K562 (cell line): ENCODE results near the gene EFEMP2. TPM values are rescaled to one million over a fixed set of nuclear protein-coding genes. Genes with fewer than 3 reads are reported as not detected.

ENCODE experiments used
- ARHGAP35 ChIP-seq: fragments of 450-650 bp; IDR thresholded peaks from 2 replicates; pipeline ENCODE4 v1.6.1; 2018; ENCODE audit not compliant: partially characterized antibody
- ARNT ChIP-seq, 2 experiments: fragments of 450-650 bp; IDR thresholded peaks; 2 replicates each; pipeline ENCODE4 v1.6.1; 2016; ENCODE audit warnings: mild to moderate bottlenecking in 1 of 2
- BACH1 ChIP-seq: fragments of 200-800 bp; sonication (Bioruptor generic); IDR thresholded peaks from 2 replicates; pipeline ENCODE4 v1.6.1; 2016; ENCODE audit warnings: missing genetic modification characterization, missing compliant biosample characterization
- CBFA2T3 ChIP-seq: fragments of 450-650 bp; IDR thresholded peaks from 2 replicates; pipeline ENCODE4 v1.6.1; 2017
- CCAR2 ChIP-seq: fragments of 200-400 bp; formaldehyde crosslinking; IDR thresholded peaks from 2 replicates; pipeline ENCODE4 v1.6.1; 2017; ENCODE audit warnings: mild to moderate bottlenecking, low read depth, low read length
- CEBPG ChIP-seq, 3 experiments: fragments of 200-800 bp in 1 of 3; sonication (Bioruptor generic) in 1 of 3; sonication (generic) in 1 of 3; formaldehyde crosslinking in 1 of 3; IDR thresholded peaks in 2 of 3; conservative IDR thresholded peaks in 1 of 3; 2 replicates each; pipeline versions ENCODE4 v1.6.1 to v1.8.0; 2016 to 2022; ENCODE audit warnings: missing compliant biosample characterization in 2 of 3, missing genetic modification characterization in 2 of 3, mild to moderate bottlenecking in 1 of 3, missing genetic modification reagents in 1 of 3
- CHD2 ChIP-seq: IDR thresholded peaks from 2 replicates; pipeline ENCODE4 v1.6.1; 2011; ENCODE audit warnings: low read depth, low read length
- DPF2 ChIP-seq: fragments of 450-650 bp; IDR thresholded peaks from 2 replicates; pipeline ENCODE4 v1.6.1; 2016
- EGR1 ChIP-seq: fragments of 450-650 bp; conservative IDR thresholded peaks from 2 replicates; pipeline ENCODE4 v1.6.1; 2017; ENCODE audit warnings: mild to moderate bottlenecking
- FIP1L1 ChIP-seq: fragments of 200-400 bp; formaldehyde crosslinking; IDR thresholded peaks from 2 replicates; pipeline ENCODE4 v1.6.1; 2018; ENCODE audit warnings: mild to moderate bottlenecking, low read depth, low read length; ENCODE audit not compliant: poor library complexity, severe bottlenecking
- FOS ChIP-seq: IDR thresholded peaks from 3 replicates; pipeline ENCODE4 v1.6.1; 2011; ENCODE audit not compliant: insufficient read length; ENCODE audit errors: extremely low read depth
- HDAC1 ChIP-seq, 2 experiments: fragments of 450-650 bp; IDR thresholded peaks; 2 replicates each; pipeline ENCODE4 v1.6.1; 2016 to 2017; ENCODE audit warnings: inconsistent platforms in 1 of 2, mild to moderate bottlenecking in 1 of 2, moderate library complexity in 1 of 2
- LCOR ChIP-seq: sonication (generic); formaldehyde crosslinking; IDR thresholded peaks from 2 replicates; pipeline ENCODE4 v1.8.0; 2022; ENCODE audit warnings: mild to moderate bottlenecking, missing genetic modification reagents
- MYBL2 ChIP-seq, 2 experiments: fragments of 450-650 bp in 1 of 2; sonication (generic) in 1 of 2; formaldehyde crosslinking in 1 of 2; IDR thresholded peaks; 2 replicates each; pipeline versions ENCODE4 v1.6.1 to v1.8.1; 2017 to 2022; ENCODE audit warnings: borderline replicate concordance in 1 of 2, inconsistent platforms in 1 of 2, low read depth in 1 of 2, mild to moderate bottlenecking in 1 of 2, missing genetic modification reagents in 1 of 2, moderate library complexity in 1 of 2
- NCOA4 ChIP-seq: fragments of 450-650 bp; IDR thresholded peaks from 2 replicates; pipeline ENCODE4 v1.6.1; 2018; ENCODE audit warnings: mild to moderate bottlenecking; ENCODE audit not compliant: partially characterized antibody
- NUFIP1 ChIP-seq: fragments of 450-650 bp; IDR thresholded peaks from 2 replicates; pipeline ENCODE4 v1.6.1; 2018; ENCODE audit not compliant: partially characterized antibody
- RAD21 ChIP-seq, 2 experiments: fragments of 250-450 bp in 1 of 2; fragments of 450-650 bp in 1 of 2; sonication (Bioruptor Pico) in 1 of 2; formaldehyde crosslinking in 1 of 2; IDR thresholded peaks in 1 of 2; conservative IDR thresholded peaks in 1 of 2; 2 replicates each; pipeline versions ENCODE4 v1.4.0 to v1.8.0; 2020 to 2022; ENCODE audit warnings: mild to moderate bottlenecking in 2 of 2, moderate library complexity in 1 of 2
- RBM14 ChIP-seq: fragments of 200-400 bp; formaldehyde crosslinking; IDR thresholded peaks from 2 replicates; pipeline ENCODE4 v1.6.1; 2018; ENCODE audit warnings: low read depth, mild to moderate bottlenecking, low read length, moderate library complexity, borderline replicate concordance; ENCODE audit not compliant: insufficient read depth
- TCF3 ChIP-seq: sonication (generic); formaldehyde crosslinking; IDR thresholded peaks from 2 replicates; pipeline ENCODE4 v1.4.0; 2020; ENCODE audit warnings: mild to moderate bottlenecking, missing genetic modification reagents
- XRCC5 ChIP-seq: fragments of 200-400 bp; formaldehyde crosslinking; IDR thresholded peaks from 2 replicates; pipeline ENCODE4 v1.6.1; 2017; ENCODE audit warnings: low read depth, mild to moderate bottlenecking, low read length
- ZNF175 ChIP-seq: fragments of 200-800 bp; sonication (Bioruptor generic); IDR thresholded peaks from 2 replicates; pipeline ENCODE4 v1.6.1; 2016; ENCODE audit warnings: low read depth, mild to moderate bottlenecking, missing genetic modification characterization, missing compliant biosample characterization
- ZNF263 ChIP-seq: sonication (generic); formaldehyde crosslinking; IDR thresholded peaks from 2 replicates; pipeline ENCODE4 v1.8.0; 2022; ENCODE audit warnings: mild to moderate bottlenecking, missing genetic modification reagents, borderline replicate concordance
- ZNF707 ChIP-seq: fragments of 250-450 bp; sonication (Bioruptor Pico); conservative IDR thresholded peaks from 2 replicates; pipeline ENCODE4 v1.8.0; 2022; ENCODE audit warnings: inconsistent platforms, mild to moderate bottlenecking, moderate library complexity
- ZNF717 ChIP-seq: fragments of 250-450 bp; sonication (Bioruptor Pico); IDR thresholded peaks from 2 replicates; pipeline ENCODE4 v1.5.0; 2021
- ZNF780A ChIP-seq: fragments of 250-450 bp; sonication (Bioruptor Pico); IDR thresholded peaks from 2 replicates; pipeline ENCODE4 v1.5.0; 2021; ENCODE audit warnings: mild to moderate bottlenecking
- ZNF830 ChIP-seq: fragments of 250-450 bp; sonication (Bioruptor Pico); IDR thresholded peaks from 2 replicates; pipeline ENCODE4 v1.5.0; 2021; ENCODE audit warnings: mild to moderate bottlenecking
- polyA plus RNA-seq, 8 experiments: library from polyadenylated mRNA; depleted of rRNA in 4 of 8; stranded (reverse) in 5 of 8; unstranded in 3 of 8; fragments of >200 nt; fragmentation: Nextera tagmentation in 2 of 8; fragmentation: Illumina TruSeq in 1 of 8; extraction: Ambion mirVana in 2 of 8; extraction: Trizol in 1 of 8; gene quantifications; 2 replicates each; pipeline versions ENCODE4 v1.2.1 to v1.2.3, GENCODE V29; 2011 to 2014; ENCODE audit warnings: inconsistent platforms in 1 of 8, missing spikeins in 1 of 8
- total RNA-seq, 7 experiments: library from RNA; depleted of rRNA in 6 of 7; stranded (reverse); fragments of >200 nt in 6 of 7; fragmentation: Illumina TruSeq in 2 of 7; extraction: Trizol in 2 of 7; gene quantifications; 2 replicates each; pipeline versions ENCODE4 v1.2.1 to v1.2.3, GENCODE V29; 2011 to 2021; ENCODE audit warnings: low replicate concordance in 1 of 7
- TF ChIP-seq, protein P1 (sequence below): fragments of 250-450 bp; sonication (Bioruptor Pico); IDR thresholded peaks from 2 replicates; pipeline ENCODE4 v1.8.0; 2022; ENCODE audit warnings: moderate library complexity, mild to moderate bottlenecking, inconsistent platforms
- TF ChIP-seq, protein P2 (sequence below): fragments of 450-650 bp; IDR thresholded peaks from 2 replicates; pipeline ENCODE4 v1.6.1; 2016; ENCODE audit warnings: antibody characterized with exemption

EFEMP2 gene
- total and polyA plus RNA-seq, 9 of the 15 experiments (the other 6 are each of a cell fraction or from before 2014, with no cell fraction given), result 0.07 to 2.9 (median 0.69) TPM; not detected in 1

DNA sequence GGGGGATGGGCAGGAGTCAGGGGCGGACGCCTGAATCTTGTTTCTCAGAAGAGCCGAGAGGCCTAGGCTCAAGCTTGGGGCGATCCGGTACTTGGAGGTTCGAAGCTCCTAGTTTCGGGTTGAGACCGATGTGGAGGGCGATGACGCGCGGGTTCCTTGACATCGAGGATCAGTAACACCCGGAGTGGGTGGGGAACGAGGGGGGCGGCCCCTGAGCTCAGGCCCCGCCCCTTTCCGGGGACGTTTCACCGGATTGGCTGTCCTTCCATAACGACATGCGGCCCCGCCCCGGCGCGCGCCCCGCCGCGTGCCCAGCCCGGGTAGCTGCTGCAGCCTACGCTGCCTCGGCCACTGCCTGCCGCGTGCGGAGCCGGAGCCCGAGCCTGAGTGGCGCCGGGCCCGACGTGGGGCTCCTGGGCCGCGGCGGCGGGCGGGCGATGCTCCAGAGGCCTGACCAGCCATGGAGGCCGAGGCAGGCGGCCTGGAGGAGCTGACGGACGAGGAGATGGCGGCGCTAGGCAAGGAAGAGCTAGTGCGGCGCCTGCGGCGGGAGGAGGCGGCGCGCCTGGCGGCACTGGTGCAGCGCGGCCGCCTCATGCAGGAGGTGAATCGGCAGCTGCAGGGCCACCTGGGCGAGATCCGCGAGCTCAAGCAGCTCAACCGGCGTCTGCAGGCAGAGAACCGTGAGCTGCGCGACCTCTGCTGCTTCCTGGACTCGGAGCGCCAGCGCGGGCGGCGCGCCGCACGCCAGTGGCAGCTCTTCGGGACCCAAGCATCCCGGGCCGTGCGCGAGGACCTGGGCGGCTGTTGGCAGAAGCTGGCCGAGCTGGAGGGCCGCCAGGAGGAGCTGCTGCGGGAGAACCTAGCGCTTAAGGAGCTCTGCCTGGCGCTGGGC lies 18.0 kb upstream of the EFEMP2 start, which contains the start of gene CCDC85B (continued):
- TF ChIP-seq CBFA2T3, result no peak
- TF ChIP-seq CEBPG (CRISPR knock-in tag; IDR thresholded peaks at IDR 0.05), result no peak
- no peak for TF ChIP-seq CEBPG (tag; conservative IDR thresholded peaks at IDR 0.05 in 1 of 2, IDR thresholded peaks at IDR 0.05 in 1 of 2)
- TF ChIP-seq ZNF717 (CRISPR knock-in tag), result no peak
- TF ChIP-seq DPF2, result 0 out of 2 replicates have a peak, but pooled peaks have one; percentile 12
- TF ChIP-seq FOS, result no peak
- TF ChIP-seq HDAC1 (IDR thresholded peaks at IDR 0.05), result peak in 1 of 2 experiments; percentile 38; a peak in 1 of 4 replicates
- TF ChIP-seq ARHGAP35, result no peak
- peak; percentile 100 for TF ChIP-seq FIP1L1
- peak; percentile 28; the same call in 1 of the 2 replicates for TF ChIP-seq ZNF263 (CRISPR knock-in tag)
- no peak for TF ChIP-seq ZNF780A (CRISPR knock-in tag)
- no peak for TF ChIP-seq ARNT (IDR thresholded peaks at IDR 0.05)
- TF ChIP-seq LCOR, result no peak
- TF ChIP-seq TCF3 (CRISPR knock-in tag), result no peak; the same call in 1 of the 2 replicates
- TF ChIP-seq ZNF175 (CRISPR knock-in tag), result peak; percentile 46; the same call in 1 of the 2 replicates
- TF ChIP-seq CCAR2, result no peak
- TF ChIP-seq, protein P1, sequence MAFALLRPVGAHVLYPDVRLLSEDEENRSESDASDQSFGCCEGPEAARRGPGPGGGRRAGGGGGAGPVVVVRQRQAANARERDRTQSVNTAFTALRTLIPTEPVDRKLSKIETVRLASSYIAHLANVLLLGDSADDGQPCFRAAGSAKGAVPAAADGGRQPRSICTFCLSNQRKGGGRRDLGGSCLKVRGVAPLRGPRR (CRISPR knock-in tag), result no peak
- no peak for TF ChIP-seq BACH1 (tag)
- TF ChIP-seq RBM14, result peak; percentile 43; the same call in 1 of the 2 replicates
- TF ChIP-seq ZNF830, result no peak
- peak; percentile 26; the same call in 1 of the 2 replicates for TF ChIP-seq EGR1
- no peak for TF ChIP-seq ZNF707 (CRISPR knock-in tag)
- TF ChIP-seq XRCC5, result no peak
- no peak for TF ChIP-seq MYBL2 (IDR thresholded peaks at IDR 0.05; ENCODE audit: low read depth)
- TF ChIP-seq MYBL2 (CRISPR knock-in tag; IDR thresholded peaks at IDR 0.05; ENCODE audit: borderline replicate concordance), result no peak
- TF ChIP-seq RAD21 (CRISPR knock-in tag; conservative IDR thresholded peaks at IDR 0.05 in 1 of 2, IDR thresholded peaks at IDR 0.05 in 1 of 2), result no peak; a peak in 1 of 4 replicates
- peak; percentile 21; the same call in 1 of the 2 replicates for TF ChIP-seq CHD2
- TF ChIP-seq, protein P2, sequence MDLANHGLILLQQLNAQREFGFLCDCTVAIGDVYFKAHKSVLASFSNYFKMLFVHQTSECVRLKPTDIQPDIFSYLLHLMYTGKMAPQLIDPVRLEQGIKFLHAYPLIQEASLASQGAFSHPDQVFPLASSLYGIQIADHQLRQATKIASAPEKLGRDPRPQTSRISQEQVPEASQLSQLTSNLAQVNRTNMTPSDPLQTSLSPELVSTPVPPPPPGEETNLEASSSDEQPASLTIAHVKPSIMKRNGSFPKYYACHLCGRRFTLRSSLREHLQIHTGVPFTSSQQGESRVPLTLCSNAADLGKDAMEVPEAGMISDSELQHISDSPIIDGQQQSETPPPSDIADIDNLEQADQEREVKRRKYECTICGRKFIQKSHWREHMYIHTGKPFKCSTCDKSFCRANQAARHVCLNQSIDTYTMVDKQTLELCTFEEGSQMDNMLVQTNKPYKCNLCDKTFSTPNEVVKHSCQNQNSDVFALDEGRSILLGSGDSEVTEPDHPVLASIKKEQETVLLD, result no peak
- TF ChIP-seq NCOA4, result no peak
- TF ChIP-seq NUFIP1, result no peak
